ENCODE results near the gene GEMIN4.

DNA sequence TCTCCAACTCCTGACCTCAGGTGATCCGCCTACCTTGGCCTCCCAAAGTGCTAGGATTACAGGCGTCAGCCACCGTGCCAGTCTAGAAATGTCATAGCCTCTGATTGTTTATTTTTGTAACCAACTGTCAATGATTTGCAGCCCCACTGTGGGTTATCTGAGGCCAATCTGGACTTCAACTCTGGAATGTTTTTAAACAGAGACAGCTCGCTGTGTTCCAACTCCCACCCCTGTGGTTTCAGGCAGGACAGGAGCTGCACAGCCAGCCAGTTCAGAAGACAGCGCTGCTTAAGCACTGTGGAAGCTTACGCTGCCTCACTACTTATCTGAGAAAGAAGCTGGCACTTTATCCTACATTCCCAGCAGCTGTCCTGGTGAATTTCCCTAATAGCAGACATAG, 49.6 kb upstream of the GEMIN4 start:
- TF ChIP-seq, protein P1, sequence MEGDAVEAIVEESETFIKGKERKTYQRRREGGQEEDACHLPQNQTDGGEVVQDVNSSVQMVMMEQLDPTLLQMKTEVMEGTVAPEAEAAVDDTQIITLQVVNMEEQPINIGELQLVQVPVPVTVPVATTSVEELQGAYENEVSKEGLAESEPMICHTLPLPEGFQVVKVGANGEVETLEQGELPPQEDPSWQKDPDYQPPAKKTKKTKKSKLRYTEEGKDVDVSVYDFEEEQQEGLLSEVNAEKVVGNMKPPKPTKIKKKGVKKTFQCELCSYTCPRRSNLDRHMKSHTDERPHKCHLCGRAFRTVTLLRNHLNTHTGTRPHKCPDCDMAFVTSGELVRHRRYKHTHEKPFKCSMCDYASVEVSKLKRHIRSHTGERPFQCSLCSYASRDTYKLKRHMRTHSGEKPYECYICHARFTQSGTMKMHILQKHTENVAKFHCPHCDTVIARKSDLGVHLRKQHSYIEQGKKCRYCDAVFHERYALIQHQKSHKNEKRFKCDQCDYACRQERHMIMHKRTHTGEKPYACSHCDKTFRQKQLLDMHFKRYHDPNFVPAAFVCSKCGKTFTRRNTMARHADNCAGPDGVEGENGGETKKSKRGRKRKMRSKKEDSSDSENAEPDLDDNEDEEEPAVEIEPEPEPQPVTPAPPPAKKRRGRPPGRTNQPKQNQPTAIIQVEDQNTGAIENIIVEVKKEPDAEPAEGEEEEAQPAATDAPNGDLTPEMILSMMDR (IDR thresholded peaks at IDR 0.05; ENCODE audit: low read depth, low read length, poor library complexity, severe bottlenecking), result no peak
- no peak for TF ChIP-seq EZH2phosphoT487 (IDR thresholded peaks at IDR 0.05; ENCODE audit: borderline replicate concordance, low read length)

Data from DOHH2 (cell line).